ENCODE data around the gene OOSP4A. TPM values are rescaled to one million over a fixed set of nuclear protein-coding genes. Genes with fewer than 3 reads are reported as not detected.
"Not testable (repeated sequence)": the region's sequence is repeated elsewhere in the genome, so short reads cannot be mapped to it uniquely, and the experiment has no call there.

OOSP4A gene
- total RNA-seq, 1 experiment from 2014 or later: not detected

DNA sequence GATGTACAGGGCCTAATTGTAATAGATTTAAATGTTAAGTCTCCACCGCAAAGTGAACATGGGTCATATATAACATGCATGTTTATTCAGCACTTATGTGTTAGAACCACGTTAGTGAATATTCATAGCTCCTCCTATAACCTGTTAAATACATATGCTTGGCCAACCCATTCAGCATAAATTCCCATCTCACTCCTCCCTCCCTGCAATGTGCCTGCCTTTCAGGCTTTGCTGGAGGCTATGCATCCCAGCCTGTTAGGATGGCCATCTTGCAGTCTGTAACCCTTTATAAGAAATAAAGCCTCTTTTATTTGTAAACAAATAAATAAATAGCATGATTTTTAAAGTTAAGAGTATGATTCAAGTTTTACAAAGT, 1.7 kb upstream of the OOSP4A start:
- Histone ChIP-seq H3K4me2 (ENCODE audit: low read depth, low read length, poor library complexity, severe bottlenecking) (no peak overlapping the region), H3K4me3 (ENCODE audit: low read length) (no peak overlapping the region), H3K27ac (ENCODE audit: low read length) (no peak overlapping the region), H3K9me3 (ENCODE audit: low read length) (no peaks in the 10 kb centered on the region), H3K9me2 (replicated peaks; ENCODE audit: insufficient read depth, low read length) (no peaks in the 10 kb centered on the region), H4K20me1 (ENCODE audit: insufficient read depth, low read depth, low read length) (no peaks in the 10 kb centered on the region), H3K9ac (ENCODE audit: low read length) (no peak overlapping the region), H2AFZ (ENCODE audit: low read length) (no peak overlapping the region), H3K27me3 (ENCODE audit: low read length) (no peaks in the 10 kb centered on the region), H3K79me2 (ENCODE audit: low read length) (no peaks in the 10 kb centered on the region), H3K36me3 (ENCODE audit: insufficient read depth, low read length) (no peaks in the 10 kb centered on the region), H3K4me1 (ENCODE audit: low read length) (no peaks in the 10 kb centered on the region)
- DNase-seq: no peak

DNA sequence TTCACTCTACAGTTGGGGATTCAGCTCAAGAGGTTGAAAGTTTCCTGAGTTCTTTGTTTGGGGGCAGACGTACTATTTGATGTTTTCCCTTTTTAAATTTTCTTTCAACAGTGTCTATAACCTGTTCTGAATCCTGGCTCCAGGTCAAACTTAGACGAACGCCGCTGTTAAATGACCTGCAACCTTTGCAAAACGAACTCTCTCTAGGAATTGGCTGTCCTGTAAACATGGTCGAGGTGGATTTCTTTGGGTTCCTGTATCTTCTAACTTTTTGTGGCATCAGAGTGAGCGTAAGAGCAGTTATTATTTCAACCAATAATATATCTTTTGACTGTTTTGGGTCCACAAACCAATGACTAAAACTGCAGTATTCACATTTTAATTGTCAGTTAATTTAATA, 1.6 kb downstream of the OOSP4A start:
- no peaks in the 10 kb centered on the region for H3K4me1 ChIP-seq (ENCODE audit: low read length)
- H3K4me3 ChIP-seq (ENCODE audit: low read length): no peak overlapping the region
- no peaks in the 10 kb centered on the region for H3K36me3 ChIP-seq (ENCODE audit: insufficient read depth, low read length)
- H3K9me3 ChIP-seq (ENCODE audit: low read length): no peaks in the 10 kb centered on the region
- H3K27me3 ChIP-seq (ENCODE audit: low read length): no peaks in the 10 kb centered on the region
- H3K9ac ChIP-seq (ENCODE audit: low read length): no peak overlapping the region
- no peak for DNase-seq
- no peak overlapping the region for H3K27ac ChIP-seq (ENCODE audit: low read length)
- H3K9me2 ChIP-seq (replicated peaks; ENCODE audit: insufficient read depth, low read length): no peaks in the 10 kb centered on the region
- H3K4me2 ChIP-seq (ENCODE audit: low read depth, low read length, poor library complexity, severe bottlenecking): no peak overlapping the region
- H3K79me2 ChIP-seq (ENCODE audit: low read length): no peaks in the 10 kb centered on the region
- no peak overlapping the region for H2AFZ ChIP-seq (ENCODE audit: low read length)
- H4K20me1 ChIP-seq (ENCODE audit: insufficient read depth, low read depth, low read length): no peaks in the 10 kb centered on the region

- H3K79me2 ChIP-seq (ENCODE audit: low read length): no peaks in the 10 kb centered on the region
- no peaks in the 10 kb centered on the region for H3K36me3 ChIP-seq (ENCODE audit: insufficient read depth, low read length)
- no peak overlapping the region for H3K27ac ChIP-seq (ENCODE audit: low read length)
- H2AFZ ChIP-seq (ENCODE audit: low read length): no peak overlapping the region
- H3K9me2 ChIP-seq (replicated peaks; ENCODE audit: insufficient read depth, low read length): no peaks in the 10 kb centered on the region
- no peak overlapping the region for H3K4me3 ChIP-seq (ENCODE audit: low read length)
- DNase-seq: no peak
- H3K4me1 ChIP-seq (ENCODE audit: low read length): no peaks in the 10 kb centered on the region
- no peaks in the 10 kb centered on the region for H3K9me3 ChIP-seq (ENCODE audit: low read length)
- H4K20me1 ChIP-seq (ENCODE audit: insufficient read depth, low read depth, low read length): no peaks in the 10 kb centered on the region
- no peak overlapping the region for H3K9ac ChIP-seq (ENCODE audit: low read length)
- no peaks in the 10 kb centered on the region for H3K27me3 ChIP-seq (ENCODE audit: low read length)
- H3K4me2 ChIP-seq (ENCODE audit: low read depth, low read length, poor library complexity, severe bottlenecking): no peak overlapping the region
Observed at GRCh38 chr11:59966201-59966600, 2.4 kb downstream of the OOSP4A start.

GRCh38 chr11:59967677-59968394, 4.0 kb downstream of the OOSP4A start:
- Histone ChIP-seq H3K9me2 (replicated peaks; ENCODE audit: insufficient read depth, low read length) (no peaks in the 10 kb centered on the region), H3K4me1 (ENCODE audit: low read length) (no peaks in the 10 kb centered on the region), H3K27me3 (ENCODE audit: low read length) (no peaks in the 10 kb centered on the region), H3K4me3 (ENCODE audit: low read length) (no peak overlapping the region), H3K79me2 (ENCODE audit: low read length) (no peaks in the 10 kb centered on the region), H2AFZ (ENCODE audit: low read length) (no peak overlapping the region), H3K9ac (ENCODE audit: low read length) (no peak overlapping the region), H3K27ac (ENCODE audit: low read length) (no peak overlapping the region), H3K36me3 (ENCODE audit: insufficient read depth, low read length) (no peaks in the 10 kb centered on the region), H4K20me1 (ENCODE audit: insufficient read depth, low read depth, low read length) (no peaks in the 10 kb centered on the region), H3K4me2 (ENCODE audit: low read depth, low read length, poor library complexity, severe bottlenecking) (no peak overlapping the region), H3K9me3 (ENCODE audit: low read length) (no peaks in the 10 kb centered on the region)
- DNase-seq: no peak

DNA sequence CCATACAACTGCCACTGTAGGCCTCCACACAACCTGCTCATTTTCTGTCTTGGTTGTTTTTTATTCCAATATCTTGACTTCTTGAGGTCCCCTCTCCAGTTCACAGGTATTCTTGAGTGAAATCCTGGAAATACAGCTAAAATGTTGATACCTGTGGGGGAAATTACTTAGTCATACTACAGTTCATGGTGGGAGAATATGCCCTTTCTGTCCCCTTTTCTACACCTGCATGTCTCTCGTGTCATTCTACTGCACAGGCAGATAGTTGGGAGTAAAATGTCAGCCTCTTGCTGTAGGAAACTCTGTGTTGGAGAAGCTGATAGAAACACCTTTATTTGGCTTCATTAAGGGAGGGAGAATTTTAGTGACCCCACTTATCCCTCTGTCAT, 4.6 kb downstream of the OOSP4A start:
- Histone ChIP-seq H3K79me2 (ENCODE audit: low read length) (no peaks in the 10 kb centered on the region), H3K9ac (ENCODE audit: low read length) (no peak overlapping the region), H3K4me1 (ENCODE audit: low read length) (no peaks in the 10 kb centered on the region), H3K36me3 (ENCODE audit: insufficient read depth, low read length) (no peaks in the 10 kb centered on the region), H3K4me2 (ENCODE audit: low read depth, low read length, poor library complexity, severe bottlenecking) (no peak overlapping the region), H3K4me3 (ENCODE audit: low read length) (no peak overlapping the region), H3K27me3 (ENCODE audit: low read length) (no peaks in the 10 kb centered on the region), H2AFZ (ENCODE audit: low read length) (no peak overlapping the region), H3K27ac (ENCODE audit: low read length) (no peak overlapping the region), H3K9me2 (replicated peaks; ENCODE audit: insufficient read depth, low read length) (no peaks in the 10 kb centered on the region), H4K20me1 (ENCODE audit: insufficient read depth, low read depth, low read length) (no peaks in the 10 kb centered on the region), H3K9me3 (ENCODE audit: low read length) (no peaks in the 10 kb centered on the region)
- DNase-seq: no peak

DNA sequence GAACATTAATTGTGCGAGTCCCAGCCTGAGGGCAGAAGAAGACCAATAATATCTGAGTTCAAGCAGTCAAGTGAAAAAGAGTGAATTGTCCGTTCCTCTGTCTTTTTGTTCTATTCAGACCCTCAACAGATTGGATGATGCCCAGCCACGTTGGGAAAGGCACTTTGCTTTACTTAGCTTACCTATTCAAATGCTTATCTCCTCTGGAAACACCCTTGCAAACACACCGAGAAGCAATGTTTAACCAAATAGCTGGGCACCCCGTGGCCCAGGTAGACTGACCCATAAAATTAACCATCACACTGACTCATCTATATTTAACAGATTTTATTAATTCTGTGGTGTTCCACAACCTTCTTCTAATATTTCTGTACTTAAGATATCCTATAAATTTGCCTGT, 9.3 kb downstream of the OOSP4A start:
- H3K4me2 ChIP-seq (ENCODE audit: low read depth, low read length, poor library complexity, severe bottlenecking): no peak overlapping the region
- H3K9ac ChIP-seq (ENCODE audit: low read length): no peak overlapping the region
- no peaks in the 10 kb centered on the region for H3K4me1 ChIP-seq (ENCODE audit: low read length)
- H3K79me2 ChIP-seq (ENCODE audit: low read length): no peaks in the 10 kb centered on the region
- no peaks in the 10 kb centered on the region for H3K9me3 ChIP-seq (ENCODE audit: low read length)
- H3K36me3 ChIP-seq (ENCODE audit: insufficient read depth, low read length): no peaks in the 10 kb centered on the region
- H3K4me3 ChIP-seq (ENCODE audit: low read length): no peak overlapping the region
- no peaks in the 10 kb centered on the region for H3K27me3 ChIP-seq (ENCODE audit: low read length)
- H3K9me2 ChIP-seq (replicated peaks; ENCODE audit: insufficient read depth, low read length): no peaks in the 10 kb centered on the region
- DNase-seq: no peak
- H4K20me1 ChIP-seq (ENCODE audit: insufficient read depth, low read depth, low read length): no peaks in the 10 kb centered on the region
- no peak overlapping the region for H3K27ac ChIP-seq (ENCODE audit: low read length)
- no peak overlapping the region for H2AFZ ChIP-seq (ENCODE audit: low read length)

GRCh38 chr11:59981106-59981770, 17.4 kb downstream of the OOSP4A start:
- H3K27me3 ChIP-seq (ENCODE audit: low read length): no peaks in the 10 kb centered on the region
- H3K36me3 ChIP-seq (ENCODE audit: insufficient read depth, low read length): no peaks in the 10 kb centered on the region
- no peaks in the 10 kb centered on the region for H3K9me2 ChIP-seq (replicated peaks; ENCODE audit: insufficient read depth, low read length)
- no peaks in the 10 kb centered on the region for H4K20me1 ChIP-seq (ENCODE audit: insufficient read depth, low read depth, low read length)
- H3K9ac ChIP-seq (ENCODE audit: low read length): no peak overlapping the region
- H3K4me2 ChIP-seq (ENCODE audit: low read depth, low read length, poor library complexity, severe bottlenecking): no peak overlapping the region
- H3K79me2 ChIP-seq (ENCODE audit: low read length): no peaks in the 10 kb centered on the region
- H2AFZ ChIP-seq (ENCODE audit: low read length): no peak overlapping the region
- no peak overlapping the region for H3K4me3 ChIP-seq (ENCODE audit: low read length)
- no peaks in the 10 kb centered on the region for H3K9me3 ChIP-seq (ENCODE audit: low read length)
- no peaks in the 10 kb centered on the region for H3K4me1 ChIP-seq (ENCODE audit: low read length)
- DNase-seq: no peak
- no peak overlapping the region for H3K27ac ChIP-seq (ENCODE audit: low read length)

GRCh38 chr11:59982037-59982436, 18.2 kb downstream of the OOSP4A start:
- DNase-seq; H3K9me3 ChIP-seq (ENCODE audit: low read length); H3K4me3 ChIP-seq (ENCODE audit: low read length): not testable (repeated sequence)

More at GRCh38 chr11:59982037-59982436, 18.2 kb downstream of the OOSP4A start:
- H3K27ac ChIP-seq (ENCODE audit: low read length); H3K4me2 ChIP-seq (ENCODE audit: low read depth, low read length, poor library complexity, severe bottlenecking); H3K79me2 ChIP-seq (ENCODE audit: low read length); H3K27me3 ChIP-seq (ENCODE audit: low read length); H4K20me1 ChIP-seq (ENCODE audit: insufficient read depth, low read depth, low read length); H3K36me3 ChIP-seq (ENCODE audit: insufficient read depth, low read length); H3K4me1 ChIP-seq (ENCODE audit: low read length); H3K9ac ChIP-seq (ENCODE audit: low read length); H3K9me2 ChIP-seq (replicated peaks; ENCODE audit: insufficient read depth, low read length); H2AFZ ChIP-seq (ENCODE audit: low read length): not testable (repeated sequence)

Data from Karpas-422 (cell line).